Parathyroid adenoma (tissue), 2 donors: ENCODE results near the gene SPA17.

Experiments
- H2AFZ ChIP-seq: fragments of 300-600 bp; sonication (generic); one replicate; pipeline ENCODE4 v1.7.0; 2017; ENCODE audit warnings: antibody characterized with exemption, mild to moderate bottlenecking
- H3K27ac ChIP-seq: fragments of 300-600 bp; sonication (generic); one replicate; pipeline ENCODE4 v1.7.0; 2017
- H3K27me3 ChIP-seq: fragments of 300-600 bp; sonication (generic); one replicate; pipeline ENCODE4 v1.7.0; 2017; ENCODE audit warnings: low read length; ENCODE audit not compliant: control insufficient read depth, insufficient read depth
- H3K36me3 ChIP-seq: fragments of 300-600 bp; sonication (generic); one replicate; pipeline ENCODE4 v1.7.0; 2017; ENCODE audit warnings: low read length; ENCODE audit not compliant: control insufficient read depth, insufficient read depth
- H3K4me1 ChIP-seq: fragments of 300-600 bp; sonication (generic); one replicate; pipeline ENCODE4 v1.7.0; 2017; ENCODE audit warnings: control low read depth
- H3K4me2 ChIP-seq: fragments of 300-600 bp; sonication (generic); one replicate; pipeline ENCODE4 v1.7.0; 2017; ENCODE audit warnings: low read length
- H3K4me3 ChIP-seq: fragments of 300-600 bp; sonication (generic); one replicate; pipeline ENCODE4 v1.7.0; 2017; ENCODE audit warnings: low read depth, low read length
- H3K79me2 ChIP-seq: fragments of 300-600 bp; sonication (generic); one replicate; pipeline ENCODE4 v1.7.0; 2017; ENCODE audit warnings: control low read depth
- H3K9ac ChIP-seq: fragments of 300-600 bp; sonication (generic); one replicate; pipeline ENCODE4 v1.7.0; 2017; ENCODE audit warnings: mild to moderate bottlenecking
- H3K9me3 ChIP-seq: fragments of 300-600 bp; sonication (generic); one replicate; pipeline ENCODE4 v1.7.0; 2017; ENCODE audit warnings: low read length; ENCODE audit not compliant: control insufficient read depth
- CTCF ChIP-seq: fragments of 300-600 bp; sonication (generic); IDR thresholded peaks from one replicate; pipeline ENCODE4 v1.7.0; 2017; ENCODE audit warnings: antibody characterized with exemption, mild to moderate bottlenecking
- donor health status: primary hyperparathyroidism.

The SPA17 gene

DNA sequence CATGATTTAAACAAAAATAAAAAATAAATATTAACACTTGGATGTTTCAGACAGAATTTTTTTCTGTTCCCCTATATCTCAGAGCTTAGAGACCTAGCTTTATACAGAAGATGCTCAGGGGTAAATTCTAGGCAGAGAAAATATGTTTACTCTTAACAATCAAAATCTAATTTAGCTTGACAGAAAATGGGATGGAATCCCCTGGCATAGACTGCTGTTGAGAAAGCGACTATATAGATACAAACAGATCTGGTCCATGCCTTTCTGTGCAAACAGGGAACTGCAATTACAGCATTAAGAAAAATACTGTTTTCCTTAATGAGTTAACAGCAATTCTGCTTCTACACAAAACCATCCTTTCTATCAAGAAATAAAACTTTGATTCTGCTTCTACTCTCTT, 14.7 kb upstream of the SPA17 start:
- H3K4me2 ChIP-seq = no peak overlapping the region
- no peaks in the 10 kb centered on the region for H3K79me2 ChIP-seq
- H3K27ac ChIP-seq = no peak overlapping the region
- H2AFZ ChIP-seq = no peak overlapping the region
- no peak overlapping the region for H3K4me3 ChIP-seq
- no peaks in the 10 kb centered on the region for H3K4me1 ChIP-seq
- H3K27me3 ChIP-seq = no peaks in the 10 kb centered on the region
- H3K36me3 ChIP-seq = no peaks in the 10 kb centered on the region
- TF ChIP-seq CTCF = no peak
- H3K9me3 ChIP-seq = no peaks in the 10 kb centered on the region
- H3K9ac ChIP-seq = no peak overlapping the region

DNA sequence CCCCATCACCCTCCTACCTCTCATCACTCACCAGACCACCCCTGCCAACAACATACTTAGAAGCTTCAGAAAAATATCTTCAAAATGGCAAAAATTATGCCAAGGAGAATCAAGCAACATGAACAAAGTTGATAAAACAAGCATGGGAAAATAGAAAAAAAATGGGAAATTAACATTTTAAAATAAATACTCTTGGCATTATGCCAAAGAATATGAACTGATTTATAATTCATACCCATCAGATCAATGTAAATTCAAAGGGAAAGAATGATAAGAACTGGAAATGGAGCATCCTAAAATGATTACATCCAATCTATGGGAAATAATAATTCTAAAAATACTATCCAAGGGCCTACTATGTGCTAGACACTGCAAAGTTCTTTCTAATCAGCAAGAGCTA, 12.2 kb upstream of the SPA17 start:
- Histone ChIP-seq H3K4me3 (no peak overlapping the region), H3K36me3 (no peaks in the 10 kb centered on the region), H3K27me3 (no peaks in the 10 kb centered on the region), H2AFZ (no peak overlapping the region), H3K9me3 (no peaks in the 10 kb centered on the region), H3K4me1 (no peaks in the 10 kb centered on the region), H3K9ac (no peak overlapping the region), H3K79me2 (no peaks in the 10 kb centered on the region), H3K27ac (no peak overlapping the region), H3K4me2 (no peak overlapping the region)
- TF ChIP-seq CTCF = no peak

DNA sequence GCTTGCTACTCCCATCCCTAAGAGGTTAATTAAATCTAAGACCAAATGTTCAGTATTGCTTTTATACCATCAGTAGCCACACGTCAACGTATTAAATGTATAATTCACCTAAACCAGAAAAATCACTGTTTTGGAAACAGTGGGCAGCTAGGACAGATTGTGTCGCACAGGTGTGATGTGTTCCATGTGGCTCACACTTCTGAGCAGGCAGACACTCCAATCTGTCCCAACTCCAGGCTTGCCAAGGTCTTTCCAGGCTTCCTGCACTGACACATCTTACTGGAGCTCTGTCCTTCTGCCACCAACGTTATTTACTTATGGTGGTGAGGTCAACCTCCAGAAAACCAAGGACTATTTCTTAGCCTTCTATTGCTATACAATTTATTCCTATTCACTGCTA, 11.6 kb upstream of the SPA17 start:
- Histone ChIP-seq H3K79me2 (no peaks in the 10 kb centered on the region), H3K9me3 (no peaks in the 10 kb centered on the region), H3K4me3 (no peak overlapping the region), H3K9ac (no peak overlapping the region), H3K36me3 (no peaks in the 10 kb centered on the region), H2AFZ (no peak overlapping the region), H3K27ac (no peak overlapping the region), H3K4me1 (no peaks in the 10 kb centered on the region), H3K27me3 (no peaks in the 10 kb centered on the region), H3K4me2 (no peak overlapping the region)
- TF ChIP-seq CTCF = no peak

GRCh38 chr11:124663861-124664260, 9.8 kb upstream of the SPA17 start:
- H2AFZ ChIP-seq = no peak overlapping the region
- no peak overlapping the region for H3K27ac ChIP-seq
- no peaks in the 10 kb centered on the region for H3K9me3 ChIP-seq
- H3K79me2 ChIP-seq = peaks cover 4% of the 10 kb centered on the region
- no peak overlapping the region for H3K4me2 ChIP-seq
- no peaks in the 10 kb centered on the region for H3K27me3 ChIP-seq
- no peak overlapping the region for H3K4me3 ChIP-seq
- H3K36me3 ChIP-seq = no peaks in the 10 kb centered on the region
- no peaks in the 10 kb centered on the region for H3K4me1 ChIP-seq
- H3K9ac ChIP-seq = no peak overlapping the region
- no peak for TF ChIP-seq CTCF

- Histone ChIP-seq H3K4me1 (no peaks in the 10 kb centered on the region), H3K9me3 (no peaks in the 10 kb centered on the region), H3K9ac (no peak overlapping the region), H3K27ac (no peak overlapping the region), H3K4me3 (no peak overlapping the region), H3K27me3 (no peaks in the 10 kb centered on the region), H2AFZ (no peak overlapping the region), H3K79me2 (peaks cover 4% of the 10 kb centered on the region), H3K4me2 (no peak overlapping the region), H3K36me3 (no peaks in the 10 kb centered on the region)
- TF ChIP-seq CTCF = no peak
These were observed 6.1 kb upstream of the SPA17 start for GRCh38 chr11:124667601-124668000.
